KOPT-K1 (cell line): ENCODE measurements around the gene G0S2.

Experiments
- H3K27ac ChIP-seq: fragments of 200-600 bp; sonication (generic); 2 replicates; pipeline ENCODE4 v1.5.1; 2016; ENCODE audit warnings: antibody characterized with exemption, mild to moderate bottlenecking, low read depth, low read length; ENCODE audit not compliant: poor library complexity, severe bottlenecking
- H3K36me3 ChIP-seq: fragments of 200-600 bp; sonication (generic); 2 replicates; pipeline ENCODE4 v1.5.1; 2017; ENCODE audit warnings: antibody characterized with exemption, mild to moderate bottlenecking, low read length, moderate library complexity; ENCODE audit not compliant: insufficient read depth
- H3K9me3 ChIP-seq: fragments of 200-600 bp; sonication (generic); 2 replicates; pipeline ENCODE4 v1.5.1; 2017; ENCODE audit warnings: antibody characterized with exemption, low read length, mild to moderate bottlenecking; ENCODE audit not compliant: insufficient read depth, poor library complexity, severe bottlenecking

Gene G0S2, protein sequence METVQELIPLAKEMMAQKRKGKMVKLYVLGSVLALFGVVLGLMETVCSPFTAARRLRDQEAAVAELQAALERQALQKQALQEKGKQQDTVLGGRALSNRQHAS

DNA sequence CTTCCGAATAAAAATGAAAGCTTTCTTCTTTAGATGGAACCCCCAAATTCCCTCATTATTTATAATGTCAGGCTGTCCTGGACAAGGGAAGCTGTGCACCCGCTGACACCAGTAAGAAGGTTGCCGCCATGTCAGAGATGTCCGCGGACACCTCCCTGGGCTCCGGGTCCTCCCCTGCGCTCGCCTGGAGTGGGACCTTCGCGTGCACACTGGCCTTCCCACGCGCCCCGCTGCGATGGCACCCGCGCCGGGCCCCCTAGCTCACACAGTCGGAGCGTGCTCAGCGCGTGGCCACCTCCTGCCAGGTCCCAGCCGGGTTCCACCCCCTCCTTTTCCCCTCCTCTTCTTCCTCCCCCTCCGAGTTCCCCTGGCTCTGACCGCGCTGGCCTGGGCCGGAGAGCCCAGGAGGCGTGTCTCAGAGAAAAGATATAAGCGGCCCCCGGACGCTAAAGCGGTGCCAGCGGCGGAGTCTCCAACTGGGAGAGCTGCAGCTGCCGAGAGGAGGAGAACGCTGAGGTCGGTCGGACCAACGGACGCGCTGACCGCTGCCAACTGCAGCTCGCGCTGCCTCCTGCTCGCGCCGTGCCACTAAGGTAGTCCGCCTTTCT, at the start of gene G0S2:
Gene G0S2, plus strand, starts transcription at position 456 of the 608 bp plus-strand sequence. CDS start 273 bp downstream, outside the sequence.
- no peaks in the 10 kb centered on the region for H3K36me3 ChIP-seq
- H3K9me3 ChIP-seq = no peaks in the 10 kb centered on the region
- H3K27ac ChIP-seq = no peak within 1 kb of the TSS

DNA sequence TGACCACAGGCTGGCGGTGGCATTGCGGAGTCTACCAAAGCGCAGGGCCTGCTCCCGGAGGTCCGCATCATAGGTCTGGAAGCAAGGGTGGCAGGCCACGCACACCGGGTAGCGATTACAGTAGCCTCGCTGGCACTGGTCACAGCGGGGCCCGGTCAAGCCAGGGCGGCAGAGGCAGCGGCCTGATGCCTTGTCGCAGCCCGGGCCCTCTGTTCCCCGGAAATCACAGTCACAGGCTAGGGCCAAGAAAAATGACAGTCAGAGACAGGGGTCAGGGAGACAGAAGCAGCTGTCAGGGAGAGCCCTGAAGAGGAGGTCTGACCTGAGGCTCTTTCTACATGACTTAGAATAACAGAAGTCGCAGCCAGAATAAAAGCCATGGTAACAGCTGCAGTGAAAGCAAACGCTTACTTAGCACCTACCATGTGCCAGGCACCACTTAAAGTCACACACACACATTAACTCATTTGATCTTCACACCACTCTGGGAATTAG, 49.4 kb upstream of the G0S2 start:
- H3K36me3 ChIP-seq = no peaks in the 10 kb centered on the region

DNA sequence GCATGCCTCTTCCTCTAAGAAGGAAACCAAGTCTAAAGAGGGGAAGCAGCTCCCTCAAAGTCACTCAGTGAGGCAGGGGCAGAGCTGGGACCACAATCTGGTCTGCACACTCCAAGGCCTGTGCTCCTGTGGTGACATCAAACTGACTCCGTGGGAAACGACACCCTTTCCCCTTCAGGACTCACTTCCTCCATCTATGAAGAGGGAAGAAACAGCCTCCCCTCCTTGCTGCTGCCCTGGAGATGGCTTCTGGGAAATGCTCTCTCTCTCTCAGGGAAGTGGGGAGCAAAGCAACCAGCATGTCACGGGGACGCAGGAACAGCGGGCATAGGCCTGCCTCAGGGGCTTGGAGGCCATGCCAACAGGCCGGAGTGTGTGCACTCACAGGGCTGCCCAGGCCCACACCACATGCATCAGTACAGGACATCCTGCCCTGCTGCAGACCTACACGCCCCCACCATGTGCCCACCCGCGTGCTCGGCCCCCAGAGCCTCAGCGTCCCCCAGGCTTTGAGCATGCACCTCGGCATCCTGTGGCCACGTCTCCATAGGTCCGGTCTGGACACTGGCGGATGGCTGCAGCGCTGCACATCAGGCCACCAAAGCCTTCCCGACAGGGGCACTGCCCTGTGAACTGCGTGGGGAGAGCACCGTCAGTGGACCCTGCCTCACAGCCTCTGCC, 48.7 kb upstream of the G0S2 start:
- Histone ChIP-seq H3K36me3 (no peaks in the 10 kb centered on the region), H3K9me3 (no peaks in the 10 kb centered on the region), H3K27ac (no peak overlapping the region)

More for the DNA sequence above, 49.4 kb upstream of the G0S2 start:
- no peak overlapping the region for H3K27ac ChIP-seq
- H3K9me3 ChIP-seq = no peaks in the 10 kb centered on the region

DNA sequence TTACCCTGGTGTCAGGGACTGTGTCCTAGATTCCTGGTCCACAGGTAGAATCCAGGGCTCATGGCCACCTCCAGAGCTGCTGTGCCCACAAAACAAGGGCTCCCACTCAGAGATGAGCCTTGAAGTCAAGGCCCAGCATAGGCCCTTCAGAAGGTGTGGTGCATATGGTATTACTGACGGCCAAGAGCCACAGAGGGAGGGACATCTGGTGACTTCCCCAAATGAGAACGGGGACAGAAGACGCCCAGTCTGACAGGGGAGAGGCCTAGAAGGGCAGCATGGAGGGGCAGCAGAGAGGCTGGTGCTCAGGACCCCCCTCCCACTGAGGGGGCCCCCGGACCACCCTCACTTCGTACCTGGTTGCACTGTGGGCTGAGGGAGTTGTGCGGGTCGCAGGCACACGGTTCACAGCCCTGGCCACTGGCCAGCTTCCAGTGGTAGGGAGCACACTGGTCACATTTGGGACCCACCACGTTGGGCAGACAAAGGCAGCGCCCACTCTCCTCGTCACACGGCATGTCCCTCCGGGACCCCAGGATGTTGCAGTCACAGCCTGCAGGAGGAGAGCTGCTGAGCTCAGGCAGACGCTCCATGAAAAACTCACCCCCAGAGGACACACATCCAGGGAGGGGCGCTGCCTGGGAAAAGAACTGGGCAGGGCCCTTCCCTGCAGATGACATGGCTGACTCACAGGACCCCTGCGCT, 48.0 kb upstream of the G0S2 start:
- no peaks in the 10 kb centered on the region for H3K36me3 ChIP-seq
- no peak overlapping the region for H3K27ac ChIP-seq
- no peaks in the 10 kb centered on the region for H3K9me3 ChIP-seq

DNA sequence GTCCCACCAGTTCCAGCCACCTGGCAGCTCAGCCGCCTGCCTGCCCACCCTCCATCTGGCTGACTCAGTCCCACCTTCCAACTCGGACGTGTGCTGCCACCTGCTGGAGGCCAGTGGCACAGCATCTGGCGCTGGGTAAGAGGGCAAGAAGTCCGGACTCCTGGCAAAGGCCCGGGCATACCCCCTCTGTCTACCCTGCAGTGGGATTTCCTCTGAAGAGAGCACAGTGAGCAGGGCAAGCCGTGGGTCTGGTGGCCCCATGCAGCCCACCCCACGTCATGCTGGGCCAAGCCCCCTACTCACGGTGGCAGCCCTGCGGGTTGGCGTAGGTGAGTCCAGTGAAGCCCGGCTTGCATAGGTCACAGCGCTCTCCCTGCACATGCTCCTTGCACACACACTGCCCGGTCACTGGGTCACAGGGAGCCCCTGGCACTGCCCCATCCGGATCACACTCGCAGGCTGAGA, 47.4 kb upstream of the G0S2 start:
- Histone ChIP-seq H3K36me3 (no peaks in the 10 kb centered on the region), H3K9me3 (no peaks in the 10 kb centered on the region), H3K27ac (no peak overlapping the region)

DNA sequence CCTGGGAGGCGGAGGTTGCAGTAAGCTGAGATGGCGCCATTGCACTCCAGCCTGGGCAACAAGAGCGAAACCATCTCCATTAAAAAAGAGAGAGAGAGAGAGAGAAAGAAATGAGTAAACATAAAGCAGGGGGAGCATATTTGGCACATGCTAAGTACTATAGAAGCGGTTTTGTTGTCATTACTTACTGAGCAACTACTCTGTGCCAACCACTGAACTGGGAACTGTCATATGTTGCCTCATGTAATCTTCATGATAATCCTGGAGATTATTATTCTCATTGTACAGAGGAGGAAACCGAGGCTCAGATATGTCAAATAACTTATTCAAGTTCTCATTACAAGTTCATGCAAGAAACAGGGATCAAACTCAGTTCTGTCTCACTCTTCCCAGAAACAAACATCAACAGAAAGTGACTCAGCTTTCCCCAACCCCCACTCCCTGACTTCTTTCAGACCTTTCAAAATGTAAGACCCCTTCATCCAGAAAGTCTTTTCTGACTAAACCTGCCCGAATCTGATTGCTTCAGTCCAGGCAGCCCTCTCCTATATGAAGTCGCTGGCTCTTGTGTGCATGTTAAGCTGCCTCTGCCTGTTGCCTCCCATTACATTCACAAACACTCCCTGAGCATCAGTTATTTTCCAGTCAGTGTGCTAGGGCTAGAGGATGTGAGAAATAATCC, 46.5 kb upstream of the G0S2 start:
- Histone ChIP-seq H3K27ac (no peak overlapping the region), H3K9me3 (no peaks in the 10 kb centered on the region), H3K36me3 (no peaks in the 10 kb centered on the region)

DNA sequence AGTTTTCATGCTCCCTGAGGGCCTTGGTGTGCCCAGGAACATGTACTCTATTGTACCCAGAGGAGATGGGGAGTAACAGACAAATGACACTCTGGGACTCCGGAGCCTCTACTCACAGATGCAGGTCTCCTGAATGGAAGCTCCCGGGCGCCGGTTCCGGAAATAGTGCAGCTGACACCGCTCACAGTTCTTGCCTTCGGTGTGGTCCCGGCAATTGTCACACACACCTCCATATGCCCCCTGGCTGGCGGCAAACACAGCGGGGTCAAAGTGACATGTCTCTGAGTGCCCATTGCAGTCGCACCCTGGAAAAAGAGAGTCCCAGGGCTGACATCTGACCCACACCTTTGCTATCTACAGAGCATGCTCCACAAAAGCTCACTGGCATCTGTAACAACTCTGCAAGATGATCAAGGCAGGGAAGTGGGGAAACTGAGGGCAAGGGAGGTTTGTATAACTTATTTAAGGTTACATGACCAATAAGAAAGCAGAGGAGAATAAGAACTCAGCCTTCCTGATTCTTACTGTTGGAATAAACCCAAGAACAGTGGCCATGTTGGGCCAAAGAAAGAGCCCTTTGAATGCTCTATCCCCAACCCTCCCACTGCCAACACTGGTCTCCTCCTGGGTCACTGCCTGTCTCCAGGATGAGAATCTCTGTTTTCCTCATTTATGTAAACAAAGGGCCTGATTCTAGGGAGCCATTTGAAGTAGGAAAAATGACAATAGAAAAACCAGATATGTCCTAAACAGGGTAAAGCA, 45.4 kb upstream of the G0S2 start:
- Histone ChIP-seq H3K36me3 (no peaks in the 10 kb centered on the region), H3K27ac (no peak overlapping the region), H3K9me3 (no peaks in the 10 kb centered on the region)

DNA sequence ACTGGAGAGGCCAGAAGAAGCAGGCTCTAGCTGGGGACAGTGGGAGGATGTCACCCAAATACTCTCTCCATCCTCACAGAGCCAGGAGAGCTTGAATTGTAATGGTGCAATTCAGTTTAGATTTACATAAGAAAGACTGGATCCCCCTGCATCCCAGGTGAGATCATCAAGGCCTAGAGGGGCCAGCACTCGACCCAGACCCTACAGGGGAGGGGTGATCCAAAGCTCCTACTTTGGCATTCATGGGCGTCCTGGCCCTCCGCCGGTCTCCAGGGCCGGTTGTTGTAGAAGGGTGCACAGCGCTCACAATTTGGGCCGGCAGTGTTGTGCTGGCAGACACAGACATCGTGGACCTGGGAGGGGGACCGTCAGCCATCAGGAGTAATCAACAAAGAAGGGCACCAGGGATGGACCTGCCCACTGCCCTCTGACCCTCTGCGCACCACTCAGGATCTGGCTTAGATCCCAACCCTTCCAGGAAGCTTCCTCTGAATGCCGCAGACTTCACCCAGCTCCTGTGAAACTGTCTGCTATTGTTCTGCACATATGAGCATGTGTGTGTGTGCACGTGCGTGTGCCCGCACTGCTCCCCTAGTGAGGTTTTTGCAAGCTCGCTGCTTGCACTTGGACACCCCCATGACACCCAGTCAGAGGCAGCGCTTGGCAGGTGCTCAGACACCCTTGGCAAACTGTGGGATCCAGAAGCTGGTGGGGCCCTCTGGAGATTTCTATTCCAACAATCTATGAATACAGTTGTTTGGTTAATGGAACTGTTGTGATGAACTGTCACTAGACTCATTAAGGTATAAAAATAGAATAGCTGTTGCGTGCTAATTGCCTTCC, 44.6 kb upstream of the G0S2 start:
- no peaks in the 10 kb centered on the region for H3K9me3 ChIP-seq
- no peaks in the 10 kb centered on the region for H3K36me3 ChIP-seq
- no peak overlapping the region for H3K27ac ChIP-seq

DNA sequence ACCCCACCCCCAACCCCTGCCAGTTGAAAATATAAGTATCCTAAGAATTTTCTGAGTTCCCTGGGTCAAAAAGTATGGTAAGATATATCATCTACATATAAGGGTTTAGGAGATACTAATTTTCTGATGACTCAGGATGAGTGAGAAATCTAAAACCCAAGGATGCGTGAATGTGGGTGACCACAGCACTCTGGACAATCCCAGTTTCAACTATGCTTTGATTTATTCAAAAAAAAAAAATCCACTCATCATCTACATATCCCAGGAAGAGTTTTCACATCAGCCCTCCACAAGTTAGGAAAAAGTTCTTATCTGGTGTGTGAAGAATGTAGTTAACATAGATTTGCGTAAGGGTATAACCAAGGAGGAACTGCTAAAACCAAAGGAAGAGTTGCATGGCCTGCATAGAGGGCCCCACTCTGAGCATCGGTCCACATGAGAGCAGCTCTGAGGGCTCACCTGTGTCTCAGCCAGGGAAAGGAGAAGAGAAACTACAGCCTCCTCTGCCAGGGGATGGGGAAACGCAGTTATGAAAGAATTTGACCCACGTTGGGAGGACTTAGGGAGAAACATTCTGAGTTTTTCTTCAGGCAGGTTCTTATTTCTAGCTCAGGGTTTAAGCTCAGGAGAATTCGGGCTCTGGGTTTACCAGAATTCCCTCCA, 41.7 kb upstream of the G0S2 start:
- Histone ChIP-seq H3K27ac (no peak overlapping the region), H3K9me3 (no peaks in the 10 kb centered on the region), H3K36me3 (no peaks in the 10 kb centered on the region)

DNA sequence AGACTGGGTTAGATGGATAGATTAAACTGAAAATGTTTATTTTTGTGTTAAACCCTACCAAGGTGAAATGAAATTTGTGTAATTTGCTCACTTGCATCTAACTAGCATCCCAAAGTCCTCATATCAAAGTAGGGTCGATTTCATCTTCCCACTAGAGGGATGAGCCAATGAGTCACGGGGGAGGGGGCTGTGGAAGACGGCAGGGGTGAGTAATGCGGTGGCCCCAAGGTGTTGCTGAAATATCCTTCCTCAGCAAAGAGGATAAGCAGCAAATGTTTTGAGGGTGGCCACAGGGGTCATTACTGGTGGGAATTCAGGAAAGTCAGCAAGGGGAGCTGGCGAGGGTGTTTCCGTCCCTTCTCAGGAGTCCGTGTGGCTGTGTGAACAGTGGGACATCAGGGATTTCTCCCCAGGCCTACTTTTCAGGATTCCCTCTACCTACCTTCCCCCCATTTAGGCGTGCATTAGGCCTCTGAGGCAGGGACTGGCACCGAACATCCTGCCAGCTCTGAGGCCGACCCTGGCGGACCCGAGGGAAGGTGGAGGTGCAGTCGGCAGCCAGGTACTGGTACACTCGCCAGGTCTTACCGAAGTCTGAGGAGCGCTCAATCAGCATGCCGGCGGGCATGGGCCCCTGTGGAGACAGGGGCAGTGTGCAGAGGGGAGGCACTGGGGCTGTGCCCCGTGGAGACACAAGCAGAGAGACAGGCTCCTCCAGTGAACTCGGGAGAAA, 41.0 kb upstream of the G0S2 start:
- Histone ChIP-seq H3K27ac (no peak overlapping the region), H3K9me3 (no peaks in the 10 kb centered on the region), H3K36me3 (no peaks in the 10 kb centered on the region)

DNA sequence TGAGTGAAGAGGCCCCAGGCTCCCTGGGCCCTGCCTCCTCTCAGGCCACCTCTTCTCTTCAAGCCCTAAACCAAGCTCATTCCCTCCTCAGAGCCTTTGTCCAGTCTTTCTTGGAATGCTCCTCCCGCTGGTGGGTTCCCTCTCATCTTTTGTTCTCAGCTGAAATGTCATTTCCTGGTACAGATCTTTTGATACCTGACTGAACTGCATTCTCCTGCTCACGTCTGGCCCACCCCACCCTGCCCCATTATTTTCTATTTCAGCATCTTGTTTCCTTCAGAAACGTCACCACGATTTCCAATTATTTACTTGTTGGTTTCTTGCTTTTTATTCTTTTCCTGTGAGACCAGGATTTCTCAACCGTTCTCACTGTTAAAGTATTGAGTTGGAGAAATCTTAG, 39.4 kb upstream of the G0S2 start:
- H3K27ac ChIP-seq = no peak overlapping the region
- no peaks in the 10 kb centered on the region for H3K9me3 ChIP-seq
- H3K36me3 ChIP-seq = no peaks in the 10 kb centered on the region

DNA sequence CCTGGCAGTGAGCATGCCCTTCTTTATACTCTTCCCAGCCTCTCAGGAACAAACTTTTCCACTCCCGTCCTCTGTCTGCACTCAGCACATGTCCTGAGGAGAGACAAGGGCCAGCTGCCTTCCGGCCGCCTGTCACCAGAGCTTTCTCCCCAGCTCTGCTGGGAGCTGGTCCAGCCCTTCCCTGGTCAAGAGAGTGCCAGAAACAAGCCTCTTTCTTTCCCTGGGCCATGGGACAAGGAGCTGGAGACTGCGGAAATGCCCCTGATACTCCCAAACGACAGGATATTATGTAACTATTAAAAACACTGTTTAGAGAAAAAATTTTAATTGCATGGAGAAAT, 33.4 kb upstream of the G0S2 start:
- no peak overlapping the region for H3K27ac ChIP-seq
- H3K36me3 ChIP-seq = no peaks in the 10 kb centered on the region

DNA sequence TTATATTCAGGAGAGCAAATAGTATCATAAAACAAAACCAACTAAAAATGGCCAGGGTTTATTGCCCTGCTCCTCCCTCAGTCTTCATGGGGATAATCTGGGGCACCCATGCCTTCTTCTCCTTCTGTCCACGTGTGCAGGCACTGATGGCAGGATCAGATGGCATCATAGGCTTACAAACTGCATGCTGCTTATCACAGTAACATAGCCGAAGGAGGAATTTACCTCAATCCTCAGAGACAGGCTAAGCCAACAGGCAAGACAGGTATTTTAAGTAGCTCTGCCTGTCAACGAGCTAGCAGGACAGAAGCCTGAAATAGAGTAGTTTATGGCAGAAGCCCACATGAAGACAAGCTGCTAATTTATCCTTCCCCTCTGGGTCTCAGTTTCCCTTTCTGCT, 32.4 kb upstream of the G0S2 start:
- H3K27ac ChIP-seq = no peak overlapping the region
- no peaks in the 10 kb centered on the region for H3K36me3 ChIP-seq
- H3K9me3 ChIP-seq = no peaks in the 10 kb centered on the region

More for the DNA sequence above, 33.4 kb upstream of the G0S2 start:
- no peaks in the 10 kb centered on the region for H3K9me3 ChIP-seq
